Uterus (tissue), 4 donors: Measurements from ENCODE around the gene ANP32E. TPM values are rescaled to one million over a fixed set of nuclear protein-coding genes. Genes with fewer than 3 reads are reported as not detected.
A peak's percentile ranks its signal among the peaks of the same experiment; 100 is the strongest.

ENCODE experiments used
- DNase-seq, 2 donors: peaks; one replicate each; pipeline ENCODE4 v3.0.0-alpha.2; 2019 to 2020
- H3K27ac ChIP-seq, 2 donors: fragments of 200-600 bp; sonication (generic); 1 replicate in 1 of 2; 2 replicates in 1 of 2; pipeline ENCODE4 v1.5.1; 2016 to 2018
- H3K27me3 ChIP-seq, 2 donors: fragments of 200-600 bp; sonication (generic); one replicate each; pipeline ENCODE4 v1.5.1; 2018 to 2019; ENCODE audit warnings: control low read depth in 1 of 2
- H3K36me3 ChIP-seq, 2 donors: fragments of 200-600 bp; sonication (generic); one replicate each; pipeline ENCODE4 v1.5.1; 2019; ENCODE audit warnings: control low read depth in 1 of 2
- H3K4me1 ChIP-seq, 2 donors: fragments of 200-600 bp; sonication (generic); one replicate each; pipeline ENCODE4 v1.5.1; 2018 to 2019; ENCODE audit warnings: control low read depth in 1 of 2
- H3K4me3 ChIP-seq, 2 donors: fragments of 200-600 bp; sonication (generic); 1 replicate in 1 of 2; 2 replicates in 1 of 2; pipeline ENCODE4 v1.5.1; 2018 to 2019; ENCODE audit warnings: mild to moderate bottlenecking in 1 of 2
- H3K9me3 ChIP-seq, 2 donors: fragments of 200-600 bp; sonication (generic); one replicate each; pipeline ENCODE4 v1.5.1; 2019; ENCODE audit warnings: control low read depth in 1 of 2
- POLR2A ChIP-seq, 2 donors: fragments of 450-650 bp; IDR thresholded peaks; one replicate each; pipeline ENCODE4 v1.6.1; 2016; ENCODE audit warnings: antibody characterized with exemption in 2 of 2, mild to moderate bottlenecking in 1 of 2, moderate library complexity in 1 of 2
- intact Hi-C: fragments of 100-400 bp; cut with DNase I; formaldehyde crosslinking; loops from one replicate; pipeline ENCODE4 v1.15.1; 2023; ENCODE audit warnings: low total_unique reads
- total RNA-seq, 4 donors: library from RNA; depleted of rRNA in 3 of 4; stranded (reverse); fragments of >200 nt in 3 of 4; gene quantifications; one replicate each; pipeline versions ENCODE4 v1.1.0 to v1.2.4, GENCODE V29; 2014 to 2023
- TF ChIP-seq, protein P1 (sequence below), 4 experiments: fragments of 200-600 bp in 2 of 4; fragments of 450-650 bp in 2 of 4; sonication (generic) in 2 of 4; IDR thresholded peaks; one replicate each; pipeline ENCODE4 v1.5.1; 2016 to 2019; ENCODE audit warnings: antibody characterized with exemption in 4 of 4, mild to moderate bottlenecking in 2 of 4, moderate library complexity in 1 of 4
- donor health status: DM: yes; HTN: yes; CAD: no.

Gene ANP32E
- total RNA-seq, 4 donors from 2014 or later: 1.3 to 55.1 (median 38.6) TPM

DNA sequence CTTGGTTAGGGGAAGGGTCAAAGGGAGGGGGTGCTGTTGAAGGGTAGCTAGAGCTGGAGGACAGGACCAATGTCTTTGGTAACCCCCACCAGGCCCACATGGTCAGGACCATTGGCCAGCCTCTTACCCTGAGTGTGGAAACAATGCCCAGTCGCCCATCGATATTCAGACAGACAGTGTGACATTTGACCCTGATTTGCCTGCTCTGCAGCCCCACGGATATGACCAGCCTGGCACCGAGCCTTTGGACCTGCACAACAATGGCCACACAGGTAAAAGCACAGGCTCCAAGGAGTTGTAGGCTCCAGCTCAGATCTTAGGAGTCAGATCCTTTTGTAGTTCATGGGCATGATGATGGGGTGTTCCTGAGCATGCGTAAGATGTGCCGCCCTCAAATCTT is 25.5 kb upstream of the ANP32E start:
- TF ChIP-seq, protein P1, sequence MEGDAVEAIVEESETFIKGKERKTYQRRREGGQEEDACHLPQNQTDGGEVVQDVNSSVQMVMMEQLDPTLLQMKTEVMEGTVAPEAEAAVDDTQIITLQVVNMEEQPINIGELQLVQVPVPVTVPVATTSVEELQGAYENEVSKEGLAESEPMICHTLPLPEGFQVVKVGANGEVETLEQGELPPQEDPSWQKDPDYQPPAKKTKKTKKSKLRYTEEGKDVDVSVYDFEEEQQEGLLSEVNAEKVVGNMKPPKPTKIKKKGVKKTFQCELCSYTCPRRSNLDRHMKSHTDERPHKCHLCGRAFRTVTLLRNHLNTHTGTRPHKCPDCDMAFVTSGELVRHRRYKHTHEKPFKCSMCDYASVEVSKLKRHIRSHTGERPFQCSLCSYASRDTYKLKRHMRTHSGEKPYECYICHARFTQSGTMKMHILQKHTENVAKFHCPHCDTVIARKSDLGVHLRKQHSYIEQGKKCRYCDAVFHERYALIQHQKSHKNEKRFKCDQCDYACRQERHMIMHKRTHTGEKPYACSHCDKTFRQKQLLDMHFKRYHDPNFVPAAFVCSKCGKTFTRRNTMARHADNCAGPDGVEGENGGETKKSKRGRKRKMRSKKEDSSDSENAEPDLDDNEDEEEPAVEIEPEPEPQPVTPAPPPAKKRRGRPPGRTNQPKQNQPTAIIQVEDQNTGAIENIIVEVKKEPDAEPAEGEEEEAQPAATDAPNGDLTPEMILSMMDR (IDR thresholded peaks at IDR 0.05): no peak
- TF ChIP-seq POLR2A (IDR thresholded peaks at IDR 0.05): no peak
- no peak for DNase-seq
- Histone ChIP-seq H3K4me1 (peaks cover 0 to 5% of the 10 kb centered on the region in 2 donors), H3K4me3 (no peak overlapping the region), H3K36me3 (no peaks in the 10 kb centered on the region), H3K9me3 (no peaks in the 10 kb centered on the region), H3K27me3 (no peaks in the 10 kb centered on the region), H3K27ac (no peak overlapping the region)
- intact Hi-C loops: no loop called here

DNA sequence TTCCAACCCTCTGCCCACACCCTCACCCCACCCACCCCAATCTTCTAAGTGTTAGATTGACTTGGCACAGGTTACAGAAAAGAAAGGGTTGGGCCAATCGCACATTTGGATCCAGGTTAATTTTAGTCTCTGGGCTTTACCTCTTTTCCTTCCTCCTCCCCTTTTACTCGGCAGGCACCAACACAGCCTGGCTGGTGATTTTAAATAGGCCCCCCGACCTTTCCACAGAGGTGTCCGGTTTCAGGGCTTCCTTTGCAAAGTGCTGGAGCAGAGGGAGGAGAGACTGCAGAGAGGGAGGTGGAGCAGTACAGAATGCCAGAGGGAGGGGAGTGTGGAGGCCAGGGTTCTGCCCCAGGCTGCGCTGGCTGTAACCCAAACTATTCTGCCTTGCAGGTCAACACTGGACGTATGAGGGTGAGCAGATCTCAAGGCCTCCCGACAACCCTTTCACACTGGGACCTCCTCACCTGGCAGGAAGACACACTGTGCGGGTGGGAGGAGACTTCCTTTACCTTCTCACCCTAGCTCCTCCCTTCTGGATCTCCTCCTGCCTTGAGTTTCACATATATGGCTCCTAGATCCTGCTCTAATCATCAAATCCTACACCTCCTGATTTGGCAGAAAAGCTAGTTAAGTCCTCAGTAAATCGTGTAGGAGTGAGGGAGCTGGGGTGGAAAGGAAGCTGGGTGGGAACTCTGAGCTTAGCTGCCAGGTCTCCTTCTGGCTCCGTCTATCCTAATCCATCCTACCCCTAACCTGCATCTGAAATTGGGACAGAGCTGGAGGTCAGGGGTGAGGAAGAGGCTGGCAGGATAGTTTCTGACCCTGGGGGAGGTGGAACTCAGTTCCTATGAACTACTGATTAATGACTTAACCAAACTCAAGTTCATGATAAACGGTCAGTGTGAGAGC is 24.1 kb upstream of the ANP32E start:
- DNase-seq: peak; percentile 35 to 43
- Histone ChIP-seq H3K4me3 (no peak overlapping the region), H3K4me1 (peaks cover 0 to 8% of the 10 kb centered on the region in 2 donors), H3K9me3 (no peaks in the 10 kb centered on the region), H3K36me3 (no peaks in the 10 kb centered on the region), H3K27me3 (no peaks in the 10 kb centered on the region), H3K27ac (peak overlapping the region in 1 of 2 donors; percentile 42)
- peak in 1 of 2 donors; percentile 19 for TF ChIP-seq POLR2A (IDR thresholded peaks at IDR 0.05)
- TF ChIP-seq, protein P1 (IDR thresholded peaks at IDR 0.05): no peak
- intact Hi-C loops: no loop called here

DNA sequence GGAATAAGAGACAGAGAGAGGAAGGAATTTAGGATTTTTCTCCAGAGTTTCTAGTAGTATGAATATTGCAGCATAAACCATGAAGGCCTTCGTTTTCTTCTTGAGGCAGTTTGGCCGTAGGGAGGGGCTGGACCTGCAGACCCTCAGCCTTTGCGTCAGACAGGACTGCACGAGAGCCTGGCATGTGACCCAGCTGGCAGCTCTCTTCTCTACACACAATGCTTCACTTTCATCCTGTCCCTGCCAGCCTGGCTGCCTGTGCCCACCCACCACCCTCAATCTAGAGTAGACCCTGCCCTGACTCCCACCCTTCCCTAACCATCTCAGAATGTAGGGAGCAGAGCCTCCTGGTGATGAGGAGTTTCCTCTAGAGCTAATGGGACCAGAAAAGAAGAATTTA is 23.3 kb upstream of the ANP32E start:
- Histone ChIP-seq H3K4me3 (no peak overlapping the region), H3K27ac (peak overlapping the region in 1 of 2 donors; percentile 42), H3K9me3 (no peaks in the 10 kb centered on the region), H3K27me3 (no peaks in the 10 kb centered on the region), H3K4me1 (peaks cover 0 to 8% of the 10 kb centered on the region in 2 donors), H3K36me3 (no peaks in the 10 kb centered on the region)
- DNase-seq: no peak
- intact Hi-C loops: no loop called here
- no peak for TF ChIP-seq POLR2A (IDR thresholded peaks at IDR 0.05)
- TF ChIP-seq, protein P1 (IDR thresholded peaks at IDR 0.05): no peak

DNA sequence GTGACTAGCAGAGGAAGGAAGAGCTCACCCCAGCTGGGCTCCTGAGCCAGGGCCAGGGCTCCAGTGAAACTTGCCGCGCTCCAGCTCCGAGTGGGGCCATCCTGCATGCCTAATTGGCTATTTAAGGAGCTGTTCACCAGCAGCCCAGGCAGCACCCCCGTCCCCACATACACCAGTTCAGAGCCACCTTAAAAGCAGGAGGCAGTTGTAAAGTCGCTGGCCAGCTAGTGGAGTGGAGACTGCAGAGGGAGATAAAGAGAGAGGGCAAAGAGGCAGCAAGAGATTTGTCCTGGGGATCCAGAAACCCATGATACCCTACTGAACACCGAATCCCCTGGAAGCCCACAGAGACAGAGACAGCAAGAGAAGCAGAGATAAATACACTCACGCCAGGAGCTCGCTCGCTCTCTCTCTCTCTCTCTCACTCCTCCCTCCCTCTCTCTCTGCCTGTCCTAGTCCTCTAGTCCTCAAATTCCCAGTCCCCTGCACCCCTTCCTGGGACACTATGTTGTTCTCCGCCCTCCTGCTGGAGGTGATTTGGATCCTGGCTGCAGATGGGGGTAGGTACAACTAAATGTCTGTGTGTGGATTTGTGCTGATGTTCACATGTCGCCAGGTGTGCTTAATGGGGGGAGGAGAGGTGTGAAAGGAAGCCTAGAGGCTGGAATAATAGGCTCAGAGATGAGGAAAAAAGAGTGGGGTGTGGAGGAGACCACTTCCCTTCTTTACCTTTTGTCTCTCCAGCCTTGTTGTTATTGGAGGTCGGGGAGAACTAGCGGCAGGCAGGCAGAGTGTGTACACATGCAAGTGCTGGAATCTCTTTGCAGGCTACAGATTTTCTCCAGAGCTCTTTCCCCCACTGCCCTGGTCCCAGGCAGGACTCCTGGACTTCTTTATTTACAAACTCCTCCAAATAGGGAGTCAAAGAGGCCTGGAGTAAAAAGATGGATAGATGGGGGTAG is 22.0 kb upstream of the ANP32E start, which contains the start of gene CA14:
Gene CA14, plus strand, starts transcription at position 151 of the 962 bp plus-strand sequence. Its CDS starts 355 bp downstream, at position 506.
- intact Hi-C loops: no loop called here
- Histone ChIP-seq H3K27me3 (no peaks in the 10 kb centered on the region), H3K4me3 (no peak within 1 kb of the TSS), H3K4me1 (peaks cover 0 to 8% of the 10 kb centered on the region in 2 donors), H3K36me3 (no peaks in the 10 kb centered on the region), H3K9me3 (no peaks in the 10 kb centered on the region), H3K27ac (no peak within 1 kb of the TSS)
- TF ChIP-seq POLR2A (IDR thresholded peaks at IDR 0.05): no peak
- TF ChIP-seq, protein P1 (IDR thresholded peaks at IDR 0.05): no peak
- DNase-seq: no peak
